HG02870 (cell line): ENCODE results near the gene RXRG.
"Not testable (repeated sequence)": the region's sequence is repeated elsewhere in the genome, so short reads cannot be mapped to it uniquely, and the experiment has no call there.

Experiments
- ATAC-seq: cut with Tn5 transposase; IDR thresholded peaks from one replicate; pipeline ENCODE4 v1.9.1; 2021; ENCODE audit warnings: mild to moderate bottlenecking, moderate library complexity; ENCODE audit not compliant: unreplicated experiment

The RXRG gene

GRCh38 chr1:165444897-165445370, at the start of gene RXRG:
TSS of gene RXRG (minus strand) at chr1:165445126. CDS start at chr1:165444893, 233 bp downstream.
- ATAC-seq = no peak

- ATAC-seq = no peak
Measured at GRCh38 chr1:165492845-165493373, 48.0 kb upstream of the RXRG start.

GRCh38 chr1:165490175-165490574, 45.2 kb upstream of the RXRG start:
- ATAC-seq = no peak

GRCh38 chr1:165487921-165488320, 43.0 kb upstream of the RXRG start:
- ATAC-seq = no peak

GRCh38 chr1:165486663-165487062, 41.7 kb upstream of the RXRG start:
- ATAC-seq = no peak

GRCh38 chr1:165485716-165486115, 40.8 kb upstream of the RXRG start:
- ATAC-seq = no peak

- ATAC-seq = no peak
Measured at GRCh38 chr1:165484532-165484931, 39.6 kb upstream of the RXRG start.

GRCh38 chr1:165483412-165483811, 38.5 kb upstream of the RXRG start:
- ATAC-seq = no peak

- ATAC-seq = no peak
Measured at GRCh38 chr1:165481820-165482532, 37.0 kb upstream of the RXRG start.

GRCh38 chr1:165476776-165477175, 31.9 kb upstream of the RXRG start:
- no peak for ATAC-seq

GRCh38 chr1:165474196-165474595, 29.3 kb upstream of the RXRG start:
- ATAC-seq = no peak

GRCh38 chr1:165473081-165473480, 28.2 kb upstream of the RXRG start:
- ATAC-seq = no peak

- no peak for ATAC-seq
Measured at GRCh38 chr1:165468726-165469249, 23.9 kb upstream of the RXRG start.

- ATAC-seq = no peak
Measured at GRCh38 chr1:165468253-165468652, 23.3 kb upstream of the RXRG start.

GRCh38 chr1:165467706-165468105, 22.8 kb upstream of the RXRG start:
- ATAC-seq = no peak

GRCh38 chr1:165463978-165464377, 19.1 kb upstream of the RXRG start:
- no peak for ATAC-seq

GRCh38 chr1:165459683-165460082, 14.8 kb upstream of the RXRG start:
- not testable (repeated sequence) for ATAC-seq

- ATAC-seq = no peak
Measured at GRCh38 chr1:165456861-165457260, 11.9 kb upstream of the RXRG start.

GRCh38 chr1:165456114-165456513, 11.2 kb upstream of the RXRG start:
- ATAC-seq = no peak

GRCh38 chr1:165455111-165455510, 10.2 kb upstream of the RXRG start:
- no peak for ATAC-seq

- no peak for ATAC-seq
Measured at GRCh38 chr1:165454091-165454610, 9.2 kb upstream of the RXRG start.
